ENCODE data around the gene RUNX3.
"Not testable (repeated sequence)": the region's sequence is repeated elsewhere in the genome, so short reads cannot be mapped to it uniquely, and the experiment has no call there.

RUNX3 gene

GRCh38 chr1:24930260-24931145 lies at the start of gene RUNX3:
Gene RUNX3 (minus strand): TSS chr1:24930276. CDS start chr1:24929868, 408 bp downstream.
- peak within 1 kb of the TSS; percentile 88 for H3K4me2 ChIP-seq (ENCODE audit: low read depth, low read length, poor library complexity, severe bottlenecking)
- no peaks in the 10 kb centered on the region for H3K27me3 ChIP-seq (ENCODE audit: low read length)
- peak within 1 kb of the TSS; percentile 90 for H3K9ac ChIP-seq (ENCODE audit: low read length)
- H3K9me2 ChIP-seq (replicated peaks; ENCODE audit: insufficient read depth, low read length): no peaks in the 10 kb centered on the region
- H2AFZ ChIP-seq (ENCODE audit: low read depth, low read length, severe bottlenecking): peak within 1 kb of the TSS; percentile 76
- H3K79me2 ChIP-seq (ENCODE audit: insufficient read depth, low read length): peaks cover 40% of the 10 kb centered on the region
- H3K36me3 ChIP-seq (ENCODE audit: low read length): 0 out of 2 replicates have a peak, but pooled peaks cover 4% of the 10 kb centered on the region
- no peaks in the 10 kb centered on the region for H4K20me1 ChIP-seq (ENCODE audit: low read depth, low read length)
- peak within 1 kb of the TSS; percentile 89 for H3K27ac ChIP-seq (ENCODE audit: low read depth, low read length)
- peaks cover 7% of the 10 kb centered on the region; the same call in 1 of the 2 replicates for H3F3A ChIP-seq (ENCODE audit: insufficient read depth)
- peak within 1 kb of the TSS; percentile 86 for H3K4me3 ChIP-seq (ENCODE audit: insufficient read depth, low read length, poor library complexity, severe bottlenecking)
- no peaks in the 10 kb centered on the region for H3K9me3 ChIP-seq (ENCODE audit: insufficient read depth, low read length)
- no peak for TF ChIP-seq EZH2phosphoT487 (conservative IDR thresholded peaks at IDR 0.05; ENCODE audit: low read length)
- TF ChIP-seq, protein P1, sequence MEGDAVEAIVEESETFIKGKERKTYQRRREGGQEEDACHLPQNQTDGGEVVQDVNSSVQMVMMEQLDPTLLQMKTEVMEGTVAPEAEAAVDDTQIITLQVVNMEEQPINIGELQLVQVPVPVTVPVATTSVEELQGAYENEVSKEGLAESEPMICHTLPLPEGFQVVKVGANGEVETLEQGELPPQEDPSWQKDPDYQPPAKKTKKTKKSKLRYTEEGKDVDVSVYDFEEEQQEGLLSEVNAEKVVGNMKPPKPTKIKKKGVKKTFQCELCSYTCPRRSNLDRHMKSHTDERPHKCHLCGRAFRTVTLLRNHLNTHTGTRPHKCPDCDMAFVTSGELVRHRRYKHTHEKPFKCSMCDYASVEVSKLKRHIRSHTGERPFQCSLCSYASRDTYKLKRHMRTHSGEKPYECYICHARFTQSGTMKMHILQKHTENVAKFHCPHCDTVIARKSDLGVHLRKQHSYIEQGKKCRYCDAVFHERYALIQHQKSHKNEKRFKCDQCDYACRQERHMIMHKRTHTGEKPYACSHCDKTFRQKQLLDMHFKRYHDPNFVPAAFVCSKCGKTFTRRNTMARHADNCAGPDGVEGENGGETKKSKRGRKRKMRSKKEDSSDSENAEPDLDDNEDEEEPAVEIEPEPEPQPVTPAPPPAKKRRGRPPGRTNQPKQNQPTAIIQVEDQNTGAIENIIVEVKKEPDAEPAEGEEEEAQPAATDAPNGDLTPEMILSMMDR (IDR thresholded peaks at IDR 0.05; ENCODE audit: insufficient read depth, low read length, poor library complexity, severe bottlenecking): no peak

DNA sequence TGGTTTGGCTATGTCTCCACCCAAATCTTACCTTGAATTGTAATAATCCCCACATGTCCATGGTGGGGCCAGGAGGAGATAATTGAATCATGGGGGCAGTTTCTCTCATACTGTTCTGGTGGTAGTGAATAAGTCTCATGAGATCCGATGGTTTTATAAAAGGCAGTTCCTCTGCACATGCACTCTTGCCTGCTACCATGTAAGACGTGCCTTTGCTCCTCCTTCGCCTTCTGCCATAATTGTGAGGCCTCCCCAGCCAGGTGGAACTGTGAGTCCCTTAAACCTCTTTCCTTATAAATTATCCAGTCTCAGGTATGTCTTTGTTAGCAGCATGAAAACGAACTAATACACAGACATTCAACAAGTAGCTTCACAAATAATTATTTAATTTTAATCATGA lies 49.2 kb upstream of the RUNX3 start:
- H3K9ac ChIP-seq (ENCODE audit: low read length); H3K4me3 ChIP-seq (ENCODE audit: insufficient read depth, low read length, poor library complexity, severe bottlenecking); H3F3A ChIP-seq (ENCODE audit: insufficient read depth); H3K9me2 ChIP-seq (replicated peaks; ENCODE audit: insufficient read depth, low read length); H3K79me2 ChIP-seq (ENCODE audit: insufficient read depth, low read length); H2AFZ ChIP-seq (ENCODE audit: low read depth, low read length, severe bottlenecking); H3K4me2 ChIP-seq (ENCODE audit: low read depth, low read length, poor library complexity, severe bottlenecking); H3K36me3 ChIP-seq (ENCODE audit: low read length); H3K27ac ChIP-seq (ENCODE audit: low read depth, low read length); H4K20me1 ChIP-seq (ENCODE audit: low read depth, low read length); H3K27me3 ChIP-seq (ENCODE audit: low read length): not testable (repeated sequence)
- H3K9me3 ChIP-seq (ENCODE audit: insufficient read depth, low read length): peaks cover 16% of the 10 kb centered on the region; the same call in 1 of the 2 replicates

GRCh38 chr1:24978383-24979032 lies 48.4 kb upstream of the RUNX3 start:
- TF ChIP-seq, protein P1 (IDR thresholded peaks at IDR 0.05; ENCODE audit: insufficient read depth, low read length, poor library complexity, severe bottlenecking): no peak
- no peak for TF ChIP-seq EZH2phosphoT487 (conservative IDR thresholded peaks at IDR 0.05; ENCODE audit: low read length)
- Histone ChIP-seq H3F3A (ENCODE audit: insufficient read depth) (no peaks in the 10 kb centered on the region), H3K27me3 (ENCODE audit: low read length) (peaks cover 7% of the 10 kb centered on the region; the same call in 1 of the 2 replicates), H3K9me3 (ENCODE audit: insufficient read depth, low read length) (peaks cover 16% of the 10 kb centered on the region; the same call in 1 of the 2 replicates), H3K4me2 (ENCODE audit: low read depth, low read length, poor library complexity, severe bottlenecking) (no peak overlapping the region), H2AFZ (ENCODE audit: low read depth, low read length, severe bottlenecking) (no peak overlapping the region), H3K4me3 (ENCODE audit: insufficient read depth, low read length, poor library complexity, severe bottlenecking) (no peak overlapping the region), H3K36me3 (ENCODE audit: low read length) (no peaks in the 10 kb centered on the region), H3K27ac (ENCODE audit: low read depth, low read length) (no peak overlapping the region), H3K9me2 (replicated peaks; ENCODE audit: insufficient read depth, low read length) (no peaks in the 10 kb centered on the region), H4K20me1 (ENCODE audit: low read depth, low read length) (no peaks in the 10 kb centered on the region), H3K79me2 (ENCODE audit: insufficient read depth, low read length) (no peaks in the 10 kb centered on the region), H3K9ac (ENCODE audit: low read length) (no peak overlapping the region)
